HCT116 (cell line): ENCODE measurements around the gene LRRC47. TPM values are rescaled to one million over a fixed set of nuclear protein-coding genes. Genes with fewer than 3 reads are reported as not detected.

Experiments
- ATAC-seq: fragments of 200-7000 bp; cut with Tn5 transposase; 2 replicates; pipeline ENCODE4 v1.9.1; 2020; ENCODE audit warnings: mild to moderate bottlenecking, moderate library complexity
- BruUV-seq: library from RNA; stranded (reverse); fragments of 400-500 nt; replicated peaks from 2 replicates; lab custom pipeline; 2021; lab: Mats Ljungman, UMichigan
- CTCF ChIA-PET: fragments of 300-600 bp; sonication (Branson Sonifier 250); formaldehyde crosslinking; loops from one replicate; lab custom pipeline; 2021; ENCODE audit warnings: antibody characterized with exemption; lab: Charles Lee
- POLR2A ChIA-PET: fragments of 300-600, 350-600 bp; sonication (Branson Sonifier 250); formaldehyde crosslinking; loops from one replicate; lab custom pipeline; 2021; ENCODE audit warnings: antibody characterized with exemption; lab: Charles Lee
- RAD21 ChIA-PET, 2 experiments: fragments of 300-600 bp; sonication (Branson Sonifier 250); formaldehyde crosslinking; loops; one replicate each; lab custom pipeline; 2023; ENCODE audit warnings: low total read pairs in 2 of 2; ENCODE audit not compliant: uncharacterized antibody in 2 of 2, unreplicated experiment in 2 of 2, low non-redundant PET in 1 of 2; lab: Charles Lee
- DNase-seq: peaks from one replicate; pipeline ENCODE4 v3.0.0-alpha.2; 2010; ENCODE audit warnings: low read depth, low spot score
- H2AFZ ChIP-seq: fragments of 200-600 bp; shearing (Covaris generic), sonication (generic); 2 replicates; pipeline ENCODE4 v1.6.1; 2017; ENCODE audit warnings: low read depth, mixed run types, mixed read lengths, antibody characterized with exemption, low read length; ENCODE audit not compliant: poor library complexity, severe bottlenecking
- H3K27ac ChIP-seq: 2 replicates; pipeline ENCODE4 v1.5.1; 2012; ENCODE audit warnings: low read depth, low read length
- H3K27me3 ChIP-seq: fragments of 200-600 bp; sonication (generic); 2 replicates; pipeline ENCODE4 v1.6.1; 2016; ENCODE audit warnings: mixed run types, low read length, mixed read lengths; ENCODE audit not compliant: insufficient read depth
- H3K36me3 ChIP-seq, 2 experiments: fragments of 200-500 bp in 1 of 2; fragments of 200-600 bp in 1 of 2; sonication (Bioruptor generic) in 1 of 2; sonication (generic) in 1 of 2; 2 replicates each; pipeline versions ENCODE4 v1.5.1 to v1.6.1; 2014 to 2016; ENCODE audit warnings: low read length in 2 of 2, inconsistent platforms in 1 of 2, mixed read lengths in 1 of 2, mixed run types in 1 of 2; ENCODE audit not compliant: insufficient read depth in 2 of 2, control insufficient read depth in 1 of 2
- H3K4me1 ChIP-seq, 2 experiments: fragments of 200-600 bp in 1 of 2; sonication (generic) in 1 of 2; 2 replicates each; pipeline versions ENCODE4 v1.5.1 to v1.6.1; 2012 to 2017; ENCODE audit warnings: low read length in 2 of 2, inconsistent platforms in 1 of 2, mild to moderate bottlenecking in 1 of 2, mixed read lengths in 1 of 2, mixed run types in 1 of 2, moderate library complexity in 1 of 2; ENCODE audit not compliant: insufficient read depth in 2 of 2, control insufficient read depth in 1 of 2
- H3K4me2 ChIP-seq: fragments of 200-600 bp; sonication (generic); 2 replicates; pipeline ENCODE4 v1.6.1; 2017; ENCODE audit warnings: mixed run types, low read length, mixed read lengths
- H3K4me3 ChIP-seq, 2 experiments: fragments of 200-600 bp in 1 of 2; sonication (generic) in 1 of 2; replicated peaks in 1 of 2; 2 replicates each; pipeline ENCODE4 v1.5.1; 2011 to 2016; ENCODE audit warnings: low read length in 2 of 2, control low read depth in 1 of 2, low read depth in 1 of 2, mild to moderate bottlenecking in 1 of 2, mixed read lengths in 1 of 2, mixed run types in 1 of 2
- H3K79me2 ChIP-seq: fragments of 200-600 bp; sonication (generic); 2 replicates; pipeline ENCODE4 v1.6.1; 2017; ENCODE audit warnings: mild to moderate bottlenecking, mixed run types, low read length, moderate library complexity, mixed read lengths; ENCODE audit not compliant: insufficient read depth
- H3K9ac ChIP-seq: fragments of 200-600 bp; sonication (generic); 2 replicates; pipeline ENCODE4 v1.6.1; 2016; ENCODE audit warnings: low read length, mixed read lengths
- H3K9me2 ChIP-seq: fragments of 200-600 bp; sonication (generic), shearing (Covaris generic); 2 replicates; pipeline ENCODE4 v1.6.1; 2017; ENCODE audit warnings: mixed run types, mild to moderate bottlenecking, moderate library complexity; ENCODE audit not compliant: insufficient read depth
- H3K9me3 ChIP-seq, 2 experiments: fragments of 200-500 bp in 1 of 2; fragments of 200-600 bp in 1 of 2; sonication (Bioruptor generic) in 1 of 2; sonication (generic) in 1 of 2; 2 replicates each; pipeline ENCODE4 v1.6.1; 2014 to 2017; ENCODE audit warnings: low read length in 2 of 2, mixed read lengths in 2 of 2, inconsistent platforms in 1 of 2, low read depth in 1 of 2, mild to moderate bottlenecking in 1 of 2, mixed run types in 1 of 2, moderate library complexity in 1 of 2; ENCODE audit not compliant: control insufficient read depth in 1 of 2, insufficient read depth in 1 of 2
- H4K20me1 ChIP-seq: fragments of 200-600 bp; sonication (generic), shearing (Covaris generic); 2 replicates; pipeline ENCODE4 v1.6.1; 2017; ENCODE audit warnings: mixed run types, mild to moderate bottlenecking, moderate library complexity; ENCODE audit not compliant: insufficient read depth
- ATF3 ChIP-seq: IDR thresholded peaks from 2 replicates; pipeline ENCODE4 v1.6.1; 2012
- CBX3 ChIP-seq: IDR thresholded peaks from 2 replicates; pipeline ENCODE4 v1.6.1; 2012; ENCODE audit warnings: low read depth
- CEBPB ChIP-seq: IDR thresholded peaks from 2 replicates; pipeline ENCODE4 v1.6.1; 2012; ENCODE audit warnings: low read depth
- EZH2 ChIP-seq: fragments of 200-600 bp; sonication (generic); IDR thresholded peaks from 2 replicates; pipeline ENCODE4 v1.6.1; 2017; ENCODE audit warnings: antibody characterized with exemption, mixed run types
- EZH2phosphoT487 ChIP-seq: fragments of 200-600 bp; IDR thresholded peaks from 2 replicates; pipeline ENCODE4 v1.6.1; 2018; ENCODE audit warnings: antibody characterized with exemption, borderline replicate concordance
- JUND ChIP-seq: IDR thresholded peaks from 2 replicates; pipeline ENCODE4 v1.6.1; 2012
- POLR2A ChIP-seq: IDR thresholded peaks from 2 replicates; pipeline ENCODE4 v1.7.0; 2011; ENCODE audit warnings: borderline replicate concordance; ENCODE audit not compliant: insufficient read depth, insufficient read length; ENCODE audit errors: extremely low read depth
- POLR2AphosphoS5 ChIP-seq: IDR thresholded peaks from 2 replicates; pipeline ENCODE4 v1.6.1; 2011; ENCODE audit warnings: mild to moderate bottlenecking, low read depth, low read length, moderate library complexity
- RAD21 ChIP-seq: IDR thresholded peaks from 2 replicates; pipeline ENCODE4 v1.6.1; 2012; ENCODE audit warnings: low read depth, mild to moderate bottlenecking
- SIN3A ChIP-seq: IDR thresholded peaks from 2 replicates; pipeline ENCODE4 v1.6.1; 2012; ENCODE audit warnings: low read depth
- SP1 ChIP-seq: IDR thresholded peaks from 2 replicates; pipeline ENCODE4 v1.6.1; 2012; ENCODE audit warnings: low read depth
- TCF7L2 ChIP-seq: IDR thresholded peaks from 2 replicates; pipeline ENCODE4 v1.7.0; 2011; ENCODE audit warnings: borderline replicate concordance, inconsistent platforms; ENCODE audit not compliant: insufficient read depth, insufficient read length; ENCODE audit errors: extremely low read depth
- YY1 ChIP-seq: IDR thresholded peaks from 2 replicates; pipeline ENCODE4 v1.6.1; 2011; ENCODE audit warnings: low read length, low read depth, moderate library complexity, mild to moderate bottlenecking; ENCODE audit not compliant: insufficient replicate concordance; ENCODE audit errors: extremely low read depth
- ZBTB33 ChIP-seq: IDR thresholded peaks from 2 replicates; pipeline ENCODE4 v1.6.1; 2011; ENCODE audit warnings: mild to moderate bottlenecking, low read length, moderate library complexity; ENCODE audit not compliant: insufficient replicate concordance; ENCODE audit errors: extremely low read depth
- ZFX ChIP-seq: fragments of 450-650 bp; IDR thresholded peaks from 2 replicates; pipeline ENCODE4 v1.6.1; 2017
- ZNF274 ChIP-seq: fragments of 200-500 bp; sonication (Bioruptor generic); IDR thresholded peaks from 2 replicates; pipeline ENCODE4 v1.6.1; 2014; ENCODE audit warnings: mild to moderate bottlenecking, low read depth, low read length, inconsistent platforms
- intact Hi-C: fragments of 100-400 bp; cut with micrococcal nuclease; formaldehyde crosslinking; loops from 2 replicates; pipeline ENCODE4 v1.10.0; 2022
- total RNA-seq: library from RNA; stranded (reverse); gene quantifications from one replicate; pipeline ENCODE4 v1.2.1, GENCODE V29; 2021; ENCODE audit not compliant: unreplicated experiment

Gene LRRC47
- total RNA-seq, 1 experiment from 2014 or later = 48.0 TPM

GRCh38 chr1:3740042-3740441 lies 56.3 kb downstream of the LRRC47 start:
- no peaks in the 10 kb centered on the region for H3K27me3 ChIP-seq
- H3K9me2 ChIP-seq = no peaks in the 10 kb centered on the region
- CTCF ChIA-PET = no interaction called here
- H3K4me2 ChIP-seq = no peak overlapping the region
- no peaks in the 10 kb centered on the region for H4K20me1 ChIP-seq
- H3K4me3 ChIP-seq = no peak overlapping the region
- intact Hi-C loops = no loop called here
- no peaks in the 10 kb centered on the region for H3K9me3 ChIP-seq
- no peak overlapping the region for H2AFZ ChIP-seq
- no peak overlapping the region for H3K27ac ChIP-seq
- BruUV-seq = no TSS peak
- TF ChIP-seq RAD21 (no peak), POLR2AphosphoS5 (no peak), CEBPB (no peak), EZH2 (no peak), EZH2phosphoT487 (no peak), ZFX (no peak), CBX3 (no peak), SIN3A (no peak), YY1 (no peak), POLR2A (no peak)
- TF ChIP-seq, all 23 proteins: peak for 0
- RAD21 ChIA-PET = no interaction called here
- no peak for DNase-seq
- no peak for ATAC-seq
- no peaks in the 10 kb centered on the region for H3K4me1 ChIP-seq
- no peaks in the 10 kb centered on the region for H3K36me3 ChIP-seq
- H3K9ac ChIP-seq = no peak overlapping the region
- POLR2A ChIA-PET = no interaction called here
- no peaks in the 10 kb centered on the region for H3K79me2 ChIP-seq

GRCh38 chr1:3738943-3739342 lies 57.4 kb downstream of the LRRC47 start:
- Histone ChIP-seq H3K36me3 (no peaks in the 10 kb centered on the region), H3K9me2 (no peaks in the 10 kb centered on the region), H3K4me2 (no peak overlapping the region), H3K79me2 (no peaks in the 10 kb centered on the region), H2AFZ (no peak overlapping the region), H3K27me3 (no peaks in the 10 kb centered on the region), H3K4me1 (no peaks in the 10 kb centered on the region), H3K27ac (no peak overlapping the region), H3K9ac (no peak overlapping the region), H3K9me3 (no peaks in the 10 kb centered on the region), H3K4me3 (no peak overlapping the region), H4K20me1 (no peaks in the 10 kb centered on the region)
- DNase-seq (no peak), ATAC-seq (no peak)
- intact Hi-C loops = no loop called here
- RAD21 ChIA-PET = no interaction called here
- CTCF ChIA-PET = no interaction called here
- TF ChIP-seq EZH2 (no peak), SIN3A (no peak), CBX3 (no peak), SP1 (no peak), EZH2phosphoT487 (no peak), RAD21 (no peak), ATF3 (no peak), JUND (no peak), TCF7L2 (no peak), ZNF274 (no peak), ZBTB33 (no peak), POLR2AphosphoS5 (no peak)
- no TSS peak for BruUV-seq
- POLR2A ChIA-PET = no interaction called here
